Measurements from ENCODE around the gene HTR2A. TPM values are rescaled to one million over a fixed set of nuclear protein-coding genes. Genes with fewer than 3 reads are reported as not detected.

HTR2A gene
- polyA plus RNA-seq, 3 donors: 0.94 to 1.2 (median 1.1) TPM

DNA sequence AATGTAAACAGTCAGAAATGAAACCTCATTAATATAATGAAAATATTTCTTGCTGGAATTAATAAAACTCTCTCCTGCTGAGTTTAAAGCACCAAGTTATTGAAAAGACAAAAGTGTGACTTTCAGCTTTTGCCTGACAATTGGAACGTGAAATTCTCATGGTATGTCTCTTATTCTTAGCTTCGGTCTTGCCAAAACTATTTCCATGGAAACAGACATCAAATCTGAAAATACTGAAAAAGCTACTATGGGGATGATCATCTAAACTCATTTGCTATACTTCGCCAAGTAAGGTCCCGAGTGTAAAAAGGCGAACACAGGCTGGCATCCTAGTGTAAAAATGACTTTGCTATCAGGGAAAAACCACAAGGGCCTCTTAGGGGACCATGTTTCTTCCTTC is 22.8 kb downstream of the HTR2A start:
- no peak for DNase-seq (ENCODE audit: low read depth in 3 of 3, low spot score in 2 of 3)

DNA sequence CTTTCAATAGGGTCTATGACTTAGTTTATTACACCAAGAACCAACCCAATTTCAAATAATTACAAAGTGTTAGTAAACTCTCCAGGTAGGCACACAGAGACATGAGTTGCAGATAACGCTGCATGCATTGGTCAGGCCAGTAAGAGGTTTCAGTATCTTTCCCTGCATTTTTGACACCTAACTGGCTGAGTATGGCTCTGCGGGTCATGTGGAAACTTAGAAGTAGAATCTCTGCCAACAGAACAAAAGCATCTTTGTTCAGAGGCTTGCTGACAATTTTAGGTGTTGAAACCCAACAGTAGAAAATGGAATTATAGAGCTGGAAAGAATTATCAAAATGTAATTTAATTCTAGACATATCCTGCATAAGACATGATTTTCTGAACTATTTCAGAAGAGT is 25.3 kb downstream of the HTR2A start:
- no peak for DNase-seq (ENCODE audit: low read depth in 3 of 3, low spot score in 2 of 3)

DNA sequence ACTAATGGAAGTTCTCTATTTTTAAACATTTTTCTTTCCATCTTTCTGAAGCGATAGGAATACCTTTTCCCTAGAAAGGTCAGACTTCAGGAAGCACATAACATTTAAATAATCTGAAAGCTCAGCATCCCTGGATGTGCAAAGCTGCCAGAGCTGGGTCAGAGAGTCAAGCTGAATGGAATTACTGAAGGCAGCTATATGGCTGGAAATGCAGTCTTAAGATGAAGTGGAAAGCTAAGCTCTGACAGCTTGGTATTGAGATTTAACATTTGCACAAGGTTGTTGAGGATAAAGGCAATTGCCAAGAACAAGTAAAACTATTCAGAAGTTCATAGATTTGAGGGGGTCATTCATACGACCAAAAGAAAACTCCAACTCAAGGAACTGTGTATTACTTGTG is 28.8 kb downstream of the HTR2A start:
- DNase-seq (ENCODE audit: low read depth in 3 of 3, low spot score in 2 of 3): no peak

DNA sequence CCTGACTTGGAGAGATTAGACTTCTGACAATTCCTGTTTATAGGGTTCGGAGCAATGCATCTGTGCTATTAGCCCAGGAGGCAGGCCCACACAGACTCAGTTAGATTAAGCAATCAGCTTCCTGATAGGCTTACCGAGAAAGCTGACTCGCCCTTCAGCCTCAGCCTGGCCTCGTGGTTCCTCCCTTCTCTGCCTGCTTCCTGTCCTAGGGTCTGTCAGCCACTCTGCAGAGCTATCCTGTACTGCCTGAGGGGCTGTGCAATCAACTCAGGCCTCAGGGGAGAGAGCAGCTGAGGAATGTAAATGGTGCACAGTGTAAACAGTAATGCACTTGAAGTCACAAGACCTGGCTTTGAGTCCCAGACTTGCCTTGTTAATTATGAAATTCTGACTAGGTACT is 30.7 kb downstream of the HTR2A start:
- no peak for DNase-seq (ENCODE audit: low read depth in 3 of 3, low spot score in 2 of 3)

DNA sequence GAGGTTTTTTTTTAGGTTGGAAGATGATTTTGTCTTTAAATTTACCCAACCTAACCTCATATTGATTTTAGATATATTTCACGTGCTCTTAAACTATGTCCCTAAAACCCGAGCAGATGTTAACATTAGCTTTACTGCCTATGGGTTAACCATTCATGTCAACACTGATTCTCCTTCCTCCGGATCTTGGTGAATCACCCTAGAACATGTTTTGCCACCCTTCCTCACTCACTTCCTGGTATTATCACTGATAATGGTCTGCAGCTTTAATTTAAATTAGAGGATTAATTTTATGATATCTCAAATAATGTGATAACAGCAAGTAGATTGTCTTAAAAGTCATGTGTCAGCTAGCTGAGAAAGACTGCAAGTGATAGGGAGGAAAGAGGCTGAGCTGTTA is 31.9 kb downstream of the HTR2A start:
- DNase-seq (ENCODE audit: low read depth in 3 of 3, low spot score in 2 of 3): no peak

DNA sequence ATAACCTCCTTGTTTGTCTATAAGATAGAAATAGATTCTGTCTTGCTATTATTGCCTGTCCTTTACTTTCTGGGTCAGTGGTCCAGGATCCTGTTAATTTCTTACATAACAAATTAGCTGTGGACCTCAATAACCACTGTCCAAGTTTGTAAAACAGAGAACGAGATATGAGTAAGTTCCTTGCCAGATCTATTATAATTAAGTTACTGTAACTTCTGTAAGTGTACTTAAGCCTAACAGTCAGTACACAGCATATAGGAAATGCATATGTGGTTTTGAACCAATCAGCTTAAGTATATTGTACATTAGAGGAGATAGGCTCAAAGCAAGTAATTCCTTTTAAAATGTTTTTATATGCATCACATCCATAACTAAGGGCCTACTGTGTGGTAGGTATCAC is 34.9 kb downstream of the HTR2A start:
- no peak for DNase-seq (ENCODE audit: low read depth in 3 of 3, low spot score in 2 of 3)

DNA sequence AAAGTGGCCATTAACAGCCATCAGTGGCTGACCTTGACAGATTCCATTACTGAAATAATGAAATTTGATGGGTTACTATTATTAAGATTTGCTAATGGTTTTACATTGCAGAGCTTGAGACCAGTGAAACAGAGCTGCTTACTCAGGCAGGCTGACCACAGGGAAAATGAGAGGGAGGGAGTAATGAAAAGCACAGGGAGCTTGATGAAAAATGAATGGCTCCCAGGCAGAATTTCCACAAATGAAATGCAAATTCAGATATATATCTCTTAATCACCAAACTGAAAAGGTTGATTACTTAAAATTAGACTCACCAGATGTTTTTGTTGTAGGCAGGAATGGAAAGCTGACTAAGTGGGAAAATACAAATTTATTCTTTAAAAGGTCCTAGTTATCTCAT is 36.1 kb downstream of the HTR2A start:
- DNase-seq (ENCODE audit: low read depth in 3 of 3, low spot score in 2 of 3): no peak

DNA sequence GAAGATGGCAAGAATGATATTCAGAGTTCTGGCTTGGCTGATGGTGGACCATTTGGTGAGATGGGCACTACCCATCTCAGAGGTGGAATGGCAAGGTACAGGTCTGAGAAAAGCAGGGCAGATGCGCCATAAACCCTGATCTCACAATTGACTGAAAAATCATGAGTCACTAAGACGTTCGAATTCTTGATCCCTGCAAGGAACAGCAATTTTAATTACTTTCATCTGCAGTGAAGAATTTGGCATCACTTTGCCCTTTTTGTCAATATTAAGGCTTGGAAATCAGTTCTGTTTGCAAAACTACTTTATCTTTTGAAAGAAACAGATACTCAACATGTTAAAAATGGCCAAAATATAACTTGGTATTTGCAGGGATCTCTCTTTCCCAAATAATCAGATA is 38.1 kb downstream of the HTR2A start:
- DNase-seq (ENCODE audit: low read depth in 3 of 3, low spot score in 2 of 3): no peak

DNA sequence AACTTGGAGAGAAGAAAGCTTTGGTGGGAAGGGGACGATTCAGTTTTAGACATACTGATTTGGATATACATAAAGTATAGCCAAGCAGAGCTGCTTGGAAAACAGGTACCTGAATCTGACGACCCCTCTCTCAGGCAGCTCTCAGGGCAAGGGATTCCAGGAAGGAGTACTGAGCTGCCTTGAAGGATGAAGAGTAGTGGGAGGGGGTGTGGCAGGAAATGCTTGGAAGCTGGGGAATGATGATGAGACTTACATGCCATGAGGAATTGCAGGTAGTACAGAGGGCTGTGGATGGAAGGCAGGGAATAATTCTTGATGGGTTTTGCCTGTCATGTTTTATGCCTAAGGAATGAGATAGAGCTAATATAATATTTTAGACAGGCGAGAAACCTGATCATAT is 38.7 kb downstream of the HTR2A start:
- no peak for DNase-seq (ENCODE audit: low read depth in 3 of 3, low spot score in 2 of 3)

DNA sequence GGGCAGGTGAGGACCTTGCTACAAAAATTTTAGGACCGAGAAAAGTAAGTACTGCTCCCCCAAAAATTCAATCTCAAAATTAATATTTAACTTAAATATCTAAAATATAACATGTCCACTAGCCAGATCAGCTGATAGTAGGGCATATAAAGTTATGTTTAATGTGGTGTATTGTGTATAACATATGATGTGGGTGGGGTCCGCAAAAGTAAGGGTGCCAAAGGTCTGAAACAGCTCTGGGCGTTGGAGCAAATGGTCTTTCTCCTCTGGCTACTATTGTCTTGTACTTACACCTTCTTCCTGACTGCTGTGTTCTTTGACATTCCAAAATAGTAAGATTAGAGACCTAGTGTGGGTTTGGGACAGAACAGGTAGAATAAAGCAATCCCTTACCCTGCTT is 41.2 kb downstream of the HTR2A start:
- DNase-seq (ENCODE audit: low read depth in 3 of 3, low spot score in 2 of 3): no peak

DNA sequence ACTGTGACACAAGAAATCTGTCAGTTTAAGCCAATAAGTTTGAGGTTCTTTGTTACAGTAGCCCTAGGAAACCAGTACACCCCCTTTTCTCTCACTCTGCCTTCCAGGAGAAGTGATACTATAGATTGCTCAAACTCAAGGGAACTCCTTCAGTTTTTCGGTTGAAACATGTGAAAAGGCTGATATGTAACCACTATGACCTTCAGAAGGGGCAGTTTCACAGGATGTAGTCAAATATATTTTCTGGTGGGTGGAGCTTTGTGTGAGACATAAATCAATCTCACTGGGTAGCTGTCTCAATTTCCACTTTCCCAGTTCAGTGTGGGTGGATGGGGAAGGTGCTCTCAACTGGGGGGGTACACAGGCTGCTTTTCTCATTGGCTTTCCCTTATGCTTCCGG is 41.7 kb downstream of the HTR2A start:
- DNase-seq (ENCODE audit: low read depth in 3 of 3, low spot score in 2 of 3): no peak

DNA sequence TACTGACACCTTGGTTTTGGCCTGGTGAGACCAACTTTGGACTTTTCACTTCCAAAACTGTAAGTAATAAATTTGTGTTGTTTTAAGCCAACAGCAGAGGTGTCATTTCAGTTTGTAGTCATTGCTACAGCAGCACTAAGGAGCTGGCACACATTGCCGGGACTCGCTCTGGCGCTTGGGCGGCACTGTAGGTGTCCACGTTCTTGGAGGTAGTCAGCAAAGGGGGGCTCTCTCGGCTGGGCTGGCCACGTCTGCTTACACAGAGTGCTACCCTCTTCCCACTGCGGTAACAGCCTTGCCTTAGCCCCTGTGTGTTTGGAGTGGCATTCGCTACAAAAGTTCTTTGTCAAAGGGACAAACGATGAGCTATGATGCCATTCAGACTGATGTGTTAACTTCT is 44.7 kb downstream of the HTR2A start:
- DNase-seq (ENCODE audit: low read depth in 3 of 3, low spot score in 2 of 3): no peak

DNA sequence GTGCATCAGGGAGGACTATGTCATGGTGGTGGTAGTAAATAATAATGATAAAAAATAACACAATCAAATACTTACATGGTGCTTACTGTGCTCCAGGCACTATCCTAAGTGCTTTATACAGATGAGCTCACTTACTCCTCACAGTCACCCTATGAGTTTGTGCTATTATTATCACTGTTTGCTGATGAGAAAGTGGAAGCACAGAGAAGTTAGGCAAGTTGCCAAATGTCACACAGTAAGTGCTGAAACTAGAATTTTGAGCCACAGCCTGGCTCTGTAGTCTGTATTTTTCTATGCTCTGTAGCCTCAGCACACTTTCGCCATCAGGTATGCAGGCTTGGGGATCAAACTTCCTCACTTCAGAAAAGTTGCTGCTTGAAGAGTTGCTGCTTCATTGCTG is 46.6 kb downstream of the HTR2A start:
- DNase-seq (ENCODE audit: low read depth in 3 of 3, low spot score in 2 of 3): no peak

DNA sequence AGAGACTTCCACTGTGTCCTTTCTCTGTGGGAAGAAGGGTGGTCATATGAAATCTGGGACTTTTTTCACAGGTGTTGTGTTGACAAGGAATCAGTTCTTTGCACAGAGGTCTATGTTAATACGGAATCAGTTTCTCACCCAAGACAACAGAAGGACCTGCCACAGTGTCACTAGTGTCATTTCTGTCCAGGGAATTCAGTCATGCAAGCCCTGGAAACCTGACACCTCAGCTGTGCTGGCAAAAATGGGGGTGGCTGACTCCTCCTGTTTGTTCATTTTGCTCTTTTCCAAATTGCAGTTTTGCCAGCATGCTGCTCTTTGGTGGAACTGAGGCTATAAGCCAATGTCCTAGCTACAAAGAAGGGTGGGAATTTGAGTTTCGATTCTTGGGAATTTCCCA is 50.1 kb downstream of the HTR2A start:
- DNase-seq (ENCODE audit: low read depth in 3 of 3, low spot score in 2 of 3): no peak

DNA sequence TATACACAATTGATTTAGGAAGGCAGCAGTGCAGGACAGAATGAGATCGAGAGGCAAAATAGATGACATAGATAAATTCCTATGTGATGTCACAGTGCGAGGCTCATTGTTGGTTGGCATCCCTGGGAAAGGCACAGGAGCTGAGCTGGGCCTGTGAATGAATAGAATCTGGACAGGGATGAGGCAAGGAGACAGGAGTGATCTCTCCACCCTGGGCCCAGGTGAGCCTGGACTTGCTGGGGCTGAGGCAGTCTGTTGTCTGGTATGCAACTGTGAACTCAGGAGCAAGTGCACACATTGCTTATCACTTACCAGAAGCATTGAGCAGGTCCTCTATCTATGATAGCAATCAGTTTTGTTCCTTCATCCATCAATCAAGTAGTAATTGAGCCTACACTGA is 51.7 kb downstream of the HTR2A start:
- DNase-seq (ENCODE audit: low read depth in 3 of 3, low spot score in 2 of 3): no peak

DNA sequence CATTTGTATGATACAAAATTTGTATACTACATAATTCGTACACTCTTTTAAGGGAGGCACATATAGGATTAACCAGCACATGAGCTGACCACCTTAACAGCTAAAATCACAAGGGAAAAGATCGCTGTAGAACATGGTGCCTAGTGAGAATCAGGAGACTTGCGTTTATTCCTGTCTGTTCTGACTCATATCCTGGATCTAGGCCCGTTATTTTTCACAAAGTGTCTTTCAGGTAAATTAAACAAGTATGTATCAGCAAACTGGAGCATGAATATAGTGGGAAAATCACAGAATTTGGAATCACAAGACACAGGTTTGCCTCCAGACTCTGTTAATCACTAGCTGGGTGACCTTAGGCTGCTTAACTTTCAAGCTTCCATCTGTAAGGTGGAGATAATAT is 52.4 kb downstream of the HTR2A start:
- DNase-seq (ENCODE audit: low read depth in 3 of 3, low spot score in 2 of 3): no peak

DNA sequence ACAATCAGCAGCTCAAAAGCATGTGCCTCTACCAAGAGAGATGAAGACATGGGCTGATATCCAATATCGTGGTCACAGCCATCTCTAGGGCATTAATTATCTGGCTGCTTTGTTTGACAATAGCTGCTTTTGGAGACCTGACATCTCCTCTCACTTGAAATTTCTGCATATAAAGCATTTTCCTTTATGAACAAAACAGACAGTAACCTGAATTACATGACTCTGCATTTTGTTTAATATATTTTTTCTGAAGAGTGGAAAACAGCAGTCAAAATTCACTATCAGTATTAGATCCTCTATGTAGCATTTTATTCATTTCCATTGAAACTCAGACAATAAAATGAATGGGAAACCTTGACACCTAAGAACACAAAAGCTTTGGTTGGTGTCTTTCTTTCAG is 57.5 kb downstream of the HTR2A start:
- DNase-seq (ENCODE audit: low read depth in 3 of 3, low spot score in 2 of 3): no peak

DNA sequence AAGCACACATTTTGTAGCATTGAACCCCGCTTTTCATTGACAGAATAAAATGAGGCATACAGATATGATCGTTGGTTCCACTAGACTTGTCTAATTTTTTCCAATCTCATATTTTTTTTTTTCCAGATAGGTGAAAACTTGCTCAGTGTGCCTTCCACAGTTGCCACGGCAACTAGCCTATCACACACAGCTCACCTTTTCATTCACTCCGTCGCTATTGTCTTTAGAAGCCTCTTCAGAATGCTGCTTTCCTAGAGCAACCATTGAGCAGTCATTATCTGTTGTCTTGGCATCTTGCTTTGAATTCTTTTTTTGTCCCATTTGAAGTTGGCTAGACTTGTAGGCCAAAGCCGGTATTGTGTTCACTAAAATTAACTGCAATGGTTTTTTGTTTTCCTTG is 62.2 kb downstream of the HTR2A start:
- no peak for DNase-seq (ENCODE audit: low read depth in 3 of 3, low spot score in 2 of 3)

DNA sequence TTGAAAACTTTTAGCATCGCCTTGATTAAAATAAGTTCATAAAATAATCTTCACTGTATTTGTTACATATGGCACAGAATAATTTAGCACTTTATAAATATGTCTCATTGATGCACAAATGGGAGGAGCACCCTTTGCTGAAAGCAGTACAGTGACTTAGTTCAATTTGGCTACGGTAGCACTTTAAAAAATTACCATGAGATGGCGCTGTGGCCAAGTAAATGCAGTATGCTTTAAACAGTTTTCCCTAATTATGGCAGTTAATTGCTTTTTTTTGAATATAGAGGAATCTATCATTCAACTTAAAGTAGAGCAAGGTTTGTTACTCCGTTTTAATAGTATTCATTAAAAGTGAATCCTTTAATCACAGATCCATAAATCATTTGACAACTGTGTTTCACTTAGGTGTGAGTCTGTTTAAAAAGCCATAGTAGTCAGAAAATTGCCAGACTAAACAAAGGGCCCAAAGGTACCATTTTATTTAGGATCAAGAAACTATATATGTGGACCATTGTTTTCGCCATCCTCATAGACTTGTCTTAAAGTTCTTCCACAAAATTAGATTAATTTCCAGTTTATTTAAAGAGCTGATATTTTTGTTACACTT is 65.2 kb downstream of the HTR2A start:
- DNase-seq (ENCODE audit: low read depth in 3 of 3, low spot score in 2 of 3): peak; percentile 31 to 43 (median 36)

DNA sequence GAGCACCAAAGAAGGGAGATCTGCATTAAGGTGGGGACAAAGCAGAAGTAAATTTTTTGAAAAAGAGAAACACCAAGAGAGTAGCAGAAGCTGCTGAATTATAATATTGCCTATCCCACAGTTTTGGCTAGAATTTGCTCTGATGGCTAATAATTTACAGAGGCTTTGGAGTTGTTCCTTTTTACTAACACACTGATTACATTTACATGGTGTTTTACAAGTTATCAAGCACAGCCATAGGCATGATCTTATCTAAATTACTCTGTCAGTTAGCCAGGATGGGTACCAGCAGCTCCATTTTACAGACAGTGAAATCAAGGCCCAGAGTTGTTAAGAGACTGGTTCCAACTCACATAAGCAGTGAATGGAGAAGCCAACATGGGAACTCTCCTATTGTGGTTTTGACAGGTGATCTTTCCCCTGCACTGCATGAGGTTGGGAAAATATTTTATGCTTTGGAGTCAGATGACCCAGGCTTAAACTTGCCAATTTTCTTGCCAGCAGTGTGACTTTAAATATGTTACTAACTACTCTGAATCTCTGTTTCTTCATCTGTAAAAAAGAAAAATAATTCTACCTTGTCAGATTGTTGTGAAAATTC is 66.3 kb downstream of the HTR2A start:
- no peak for DNase-seq (ENCODE audit: low read depth in 3 of 3, low spot score in 2 of 3)

DNA sequence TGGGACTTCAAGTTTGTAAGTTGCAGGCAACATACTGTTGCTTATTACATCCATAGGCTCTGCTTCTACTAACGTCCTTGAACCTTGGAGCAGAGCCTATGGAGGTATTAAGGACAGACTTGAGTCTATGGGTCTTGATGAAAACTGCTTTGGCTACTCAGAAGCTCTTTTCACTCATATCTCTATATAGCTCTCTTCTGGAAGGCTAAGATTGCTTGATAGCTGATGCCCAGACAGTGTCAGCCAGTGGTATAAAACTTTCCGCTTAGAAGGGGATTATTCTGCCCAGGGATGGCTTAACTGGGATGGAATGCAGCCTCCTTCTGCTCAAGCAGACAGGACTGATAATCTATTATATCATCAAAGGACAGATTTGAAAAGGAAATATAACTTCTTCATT is 74.3 kb downstream of the HTR2A start:
- DNase-seq (ENCODE audit: low read depth in 3 of 3, low spot score in 2 of 3): no peak

DNA sequence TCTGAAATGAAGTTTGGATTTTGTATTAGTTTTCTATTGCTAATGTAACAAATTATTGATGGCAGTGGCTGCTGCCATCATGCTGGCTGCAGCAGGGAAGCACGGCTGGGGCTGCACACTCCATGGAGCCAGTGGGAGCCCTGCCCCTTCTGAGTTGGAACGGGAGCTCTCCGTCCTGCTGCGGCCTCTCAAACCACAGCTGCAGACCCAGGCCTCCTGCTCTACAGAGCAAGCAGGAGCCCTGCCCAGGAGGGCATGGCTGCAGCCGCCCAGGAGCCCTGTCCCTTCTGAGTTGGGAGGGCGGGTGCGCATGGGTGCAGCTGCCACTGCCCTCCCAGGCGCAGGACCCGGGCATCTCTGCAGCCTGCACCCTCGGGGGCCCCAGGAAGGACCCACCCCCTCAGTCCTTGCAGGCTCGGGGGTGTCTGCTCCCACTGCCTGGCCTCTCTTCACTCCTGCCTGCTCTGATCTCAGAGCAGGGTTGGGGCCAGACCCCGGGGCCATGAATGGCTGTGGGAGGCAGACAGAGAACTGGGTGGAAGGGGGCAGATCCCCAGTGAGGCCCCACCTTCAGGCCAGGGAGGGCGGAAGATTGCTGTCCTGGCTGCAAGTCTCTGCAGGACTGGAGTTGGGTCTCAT is 78.9 kb downstream of the HTR2A start:
- DNase-seq (ENCODE audit: low read depth in 3 of 3, low spot score in 2 of 3): no peak

DNA sequence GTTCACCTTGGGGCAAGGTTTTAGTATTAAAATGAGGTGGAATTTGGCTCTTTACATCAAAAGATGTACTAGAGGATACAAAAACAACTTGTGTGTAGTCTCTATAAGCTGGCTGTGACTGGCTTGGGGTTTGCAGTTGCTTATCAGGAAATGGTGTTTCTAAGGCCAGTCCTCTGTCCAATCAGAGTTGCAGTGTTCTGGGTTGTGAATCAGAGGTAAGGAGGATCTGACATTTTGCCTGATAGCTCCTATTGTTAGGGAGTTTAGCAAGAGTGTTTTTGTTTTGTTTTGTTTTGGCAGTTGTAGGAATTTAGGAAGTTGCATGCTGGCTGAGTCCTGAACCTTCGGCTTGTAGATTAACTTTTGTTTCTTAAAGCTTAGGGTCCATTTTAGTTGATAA is 79.8 kb downstream of the HTR2A start:
- DNase-seq (ENCODE audit: low read depth in 3 of 3, low spot score in 2 of 3): no peak

All from right renal cortex interstitium (tissue), 3 donors.